ENCODE measurements around the gene TRIM24.

Gene TRIM24

GRCh38 chr7:138442822-138443221 is 17.2 kb upstream of the TRIM24 start:
- no peaks in the 10 kb centered on the region for H3F3A ChIP-seq (ENCODE audit: insufficient read depth, low read length)

GRCh38 chr7:138449580-138449979 is 10.5 kb upstream of the TRIM24 start:
- H4K20me1 ChIP-seq (ENCODE audit: insufficient read depth, low read length) = no peaks in the 10 kb centered on the region
- H3F3A ChIP-seq (ENCODE audit: insufficient read depth, low read length) = no peaks in the 10 kb centered on the region
- peak; percentile 74 for TF ChIP-seq CTCF (IDR thresholded peaks at IDR 0.05; ENCODE audit: low read length)
- no peak for TF ChIP-seq EZH2 (IDR thresholded peaks at IDR 0.05; ENCODE audit: borderline replicate concordance, low read length)
- H2AFZ ChIP-seq (ENCODE audit: low read length) = no peak overlapping the region
- H3K79me2 ChIP-seq (ENCODE audit: insufficient read depth, low read length) = no peaks in the 10 kb centered on the region
- H3K9me3 ChIP-seq (ENCODE audit: low read length) = no peaks in the 10 kb centered on the region
- no peak overlapping the region for H3K4me3 ChIP-seq (ENCODE audit: low read depth, low read length, poor library complexity, severe bottlenecking)
- H3K27me3 ChIP-seq (ENCODE audit: insufficient read depth, low read length) = 0 out of 2 replicates have a peak, but pooled peaks cover 3% of the 10 kb centered on the region
- H3K4me2 ChIP-seq (ENCODE audit: low read length) = no peak overlapping the region
- H3K9ac ChIP-seq (ENCODE audit: low read length) = no peak overlapping the region
- H3K9me2 ChIP-seq (ENCODE audit: low read depth, low read length) = no peaks in the 10 kb centered on the region
- H3K36me3 ChIP-seq (ENCODE audit: insufficient read depth, low read length) = no peaks in the 10 kb centered on the region
- H3K27ac ChIP-seq (ENCODE audit: low read depth, low read length, poor library complexity, severe bottlenecking) = no peak overlapping the region
- H3K4me1 ChIP-seq (ENCODE audit: insufficient read depth, low read length, severe bottlenecking) = no peaks in the 10 kb centered on the region

More at GRCh38 chr7:138442822-138443221, 17.2 kb upstream of the TRIM24 start:
- no peaks in the 10 kb centered on the region for H3K79me2 ChIP-seq (ENCODE audit: insufficient read depth, low read length)
- no peak for TF ChIP-seq EZH2 (IDR thresholded peaks at IDR 0.05; ENCODE audit: borderline replicate concordance, low read length)
- no peak for TF ChIP-seq CTCF (IDR thresholded peaks at IDR 0.05; ENCODE audit: low read length)
- H2AFZ ChIP-seq (ENCODE audit: low read length) = no peak overlapping the region
- H3K27me3 ChIP-seq (ENCODE audit: insufficient read depth, low read length) = 0 out of 2 replicates have a peak, but pooled peaks cover 3% of the 10 kb centered on the region
- no peaks in the 10 kb centered on the region for H4K20me1 ChIP-seq (ENCODE audit: insufficient read depth, low read length)
- no peak overlapping the region for H3K9ac ChIP-seq (ENCODE audit: low read length)
- H3K36me3 ChIP-seq (ENCODE audit: insufficient read depth, low read length) = no peaks in the 10 kb centered on the region
- H3K9me3 ChIP-seq (ENCODE audit: low read length) = no peaks in the 10 kb centered on the region
- no peaks in the 10 kb centered on the region for H3K4me1 ChIP-seq (ENCODE audit: insufficient read depth, low read length, severe bottlenecking)
- H3K4me2 ChIP-seq (ENCODE audit: low read length) = no peak overlapping the region
- H3K4me3 ChIP-seq (ENCODE audit: low read depth, low read length, poor library complexity, severe bottlenecking) = no peak overlapping the region
- no peak overlapping the region for H3K27ac ChIP-seq (ENCODE audit: low read depth, low read length, poor library complexity, severe bottlenecking)
- no peaks in the 10 kb centered on the region for H3K9me2 ChIP-seq (ENCODE audit: low read depth, low read length)

GRCh38 chr7:138455609-138456008 is 4.5 kb upstream of the TRIM24 start:
- peaks cover 4% of the 10 kb centered on the region for H3K4me1 ChIP-seq (ENCODE audit: insufficient read depth, low read length, severe bottlenecking)
- no peak overlapping the region for H3K9ac ChIP-seq (ENCODE audit: low read length)
- no peaks in the 10 kb centered on the region for H3F3A ChIP-seq (ENCODE audit: insufficient read depth, low read length)
- no peaks in the 10 kb centered on the region for H4K20me1 ChIP-seq (ENCODE audit: insufficient read depth, low read length)
- no peaks in the 10 kb centered on the region for H3K79me2 ChIP-seq (ENCODE audit: insufficient read depth, low read length)
- H3K4me2 ChIP-seq (ENCODE audit: low read length) = no peak overlapping the region
- H3K27ac ChIP-seq (ENCODE audit: low read depth, low read length, poor library complexity, severe bottlenecking) = no peak overlapping the region
- H2AFZ ChIP-seq (ENCODE audit: low read length) = no peak overlapping the region
- no peak overlapping the region for H3K4me3 ChIP-seq (ENCODE audit: low read depth, low read length, poor library complexity, severe bottlenecking)
- H3K27me3 ChIP-seq (ENCODE audit: insufficient read depth, low read length) = no peaks in the 10 kb centered on the region
- TF ChIP-seq CTCF (IDR thresholded peaks at IDR 0.05; ENCODE audit: low read length) (no peak), EZH2 (IDR thresholded peaks at IDR 0.05; ENCODE audit: borderline replicate concordance, low read length) (no peak)
- H3K36me3 ChIP-seq (ENCODE audit: insufficient read depth, low read length) = no peaks in the 10 kb centered on the region; the same call in 1 of the 2 replicates
- no peaks in the 10 kb centered on the region for H3K9me2 ChIP-seq (ENCODE audit: low read depth, low read length)
- H3K9me3 ChIP-seq (ENCODE audit: low read length) = peaks cover 3% of the 10 kb centered on the region; the same call in 1 of the 2 replicates
